Measurements from ENCODE around the gene CAMTA1.
A peak's percentile ranks its signal among the peaks of the same experiment; 100 is the strongest.

DNA sequence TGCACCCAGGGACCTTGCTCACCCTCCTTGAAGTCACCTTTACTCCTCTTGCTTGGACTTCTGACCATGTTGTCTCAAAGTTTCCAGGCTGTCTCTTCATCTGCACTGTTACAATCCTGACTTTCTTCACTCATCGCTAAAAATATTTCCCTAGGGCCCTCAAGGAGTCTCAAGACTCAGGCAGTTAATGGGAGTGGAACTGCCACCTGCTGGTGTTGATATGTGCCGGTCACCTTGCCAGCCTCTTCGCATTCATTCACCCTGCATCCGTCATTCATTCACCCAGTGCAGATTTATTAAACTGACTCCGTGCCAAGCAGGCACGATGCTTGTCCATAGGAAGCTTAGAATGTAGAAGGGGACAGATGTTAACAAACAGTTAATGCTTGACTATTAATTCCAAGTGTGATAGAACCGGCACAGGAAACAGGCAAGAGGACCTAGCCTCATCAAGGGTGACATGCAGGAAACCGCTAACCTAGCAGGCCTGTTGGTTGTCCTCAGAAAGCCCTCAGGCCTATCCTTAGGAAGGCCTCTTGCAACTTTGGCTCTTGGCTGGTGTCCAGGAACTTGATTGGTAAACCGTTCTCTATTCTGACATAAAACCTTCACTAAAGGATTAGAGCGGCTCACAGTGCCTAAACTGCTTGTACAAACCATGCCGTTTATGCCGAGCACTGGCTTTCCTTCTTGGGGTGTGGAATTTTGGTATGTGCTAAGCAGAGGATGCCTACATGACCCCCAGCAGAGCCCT lies 342.2 kb downstream of the CAMTA1 start:
- TF ChIP-seq EP300 (IDR thresholded peaks at IDR 0.05) = peak; percentile 9
- TF ChIP-seq POLR2AphosphoS5 (IDR thresholded peaks at IDR 0.05) = peak in 1 of 3 donors; percentile 43
- TF ChIP-seq, protein P1, sequence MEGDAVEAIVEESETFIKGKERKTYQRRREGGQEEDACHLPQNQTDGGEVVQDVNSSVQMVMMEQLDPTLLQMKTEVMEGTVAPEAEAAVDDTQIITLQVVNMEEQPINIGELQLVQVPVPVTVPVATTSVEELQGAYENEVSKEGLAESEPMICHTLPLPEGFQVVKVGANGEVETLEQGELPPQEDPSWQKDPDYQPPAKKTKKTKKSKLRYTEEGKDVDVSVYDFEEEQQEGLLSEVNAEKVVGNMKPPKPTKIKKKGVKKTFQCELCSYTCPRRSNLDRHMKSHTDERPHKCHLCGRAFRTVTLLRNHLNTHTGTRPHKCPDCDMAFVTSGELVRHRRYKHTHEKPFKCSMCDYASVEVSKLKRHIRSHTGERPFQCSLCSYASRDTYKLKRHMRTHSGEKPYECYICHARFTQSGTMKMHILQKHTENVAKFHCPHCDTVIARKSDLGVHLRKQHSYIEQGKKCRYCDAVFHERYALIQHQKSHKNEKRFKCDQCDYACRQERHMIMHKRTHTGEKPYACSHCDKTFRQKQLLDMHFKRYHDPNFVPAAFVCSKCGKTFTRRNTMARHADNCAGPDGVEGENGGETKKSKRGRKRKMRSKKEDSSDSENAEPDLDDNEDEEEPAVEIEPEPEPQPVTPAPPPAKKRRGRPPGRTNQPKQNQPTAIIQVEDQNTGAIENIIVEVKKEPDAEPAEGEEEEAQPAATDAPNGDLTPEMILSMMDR (IDR thresholded peaks at IDR 0.05) = no peak
- no peak for TF ChIP-seq POLR2A (IDR thresholded peaks at IDR 0.05)

Data from stomach (tissue), 4 donors.